GM20000 (cell line): ENCODE data around the gene KCNMA1.

Experiments used
- DNase-seq: peaks from one replicate; pipeline ENCODE4 v3.0.0; 2012; ENCODE audit warnings: low spot score
- CTCF ChIP-seq: IDR thresholded peaks from 2 replicates; pipeline ENCODE4 v1.5.1; 2012; ENCODE audit warnings: mild to moderate bottlenecking, control low read depth; ENCODE audit errors: extremely low read depth, missing control alignments

The KCNMA1 gene

GRCh38 chr10:77005871-77006270, 631.7 kb downstream of the KCNMA1 start:
- no peak for TF ChIP-seq CTCF
- no peak for DNase-seq

- TF ChIP-seq CTCF: peak; percentile 71
- DNase-seq: peak; percentile 21
Observed at GRCh38 chr10:77004917-77005564, 632.6 kb downstream of the KCNMA1 start.

GRCh38 chr10:77002872-77003271, 634.7 kb downstream of the KCNMA1 start:
- no peak for TF ChIP-seq CTCF
- DNase-seq: no peak

- no peak for DNase-seq
- TF ChIP-seq CTCF: no peak
Observed at GRCh38 chr10:77001206-77001605, 636.4 kb downstream of the KCNMA1 start.

- DNase-seq: no peak
- no peak for TF ChIP-seq CTCF
Observed at GRCh38 chr10:76998451-76998850, 639.2 kb downstream of the KCNMA1 start.

- no peak for TF ChIP-seq CTCF
- no peak for DNase-seq
Observed at GRCh38 chr10:76997631-76998030, 640.0 kb downstream of the KCNMA1 start.

- TF ChIP-seq CTCF: no peak
- no peak for DNase-seq
Observed at GRCh38 chr10:76995023-76995422, 642.6 kb downstream of the KCNMA1 start.
